Neural cell (in vitro differentiated cells): ENCODE measurements around the gene RAB17. TPM values are rescaled to one million over a fixed set of nuclear protein-coding genes. Genes with fewer than 3 reads are reported as not detected.

ENCODE experiments used
- H2AFZ ChIP-seq: fragments of 200-600, 300-800 bp; sonication (generic), shearing (Covaris generic); 2 replicates; pipeline ENCODE4 v1.6.0; 2014; ENCODE audit warnings: low read depth, mild to moderate bottlenecking, antibody characterized with exemption, low read length, moderate library complexity
- H3F3A ChIP-seq: fragments of 200-600 bp; shearing (Covaris generic); 2 replicates; pipeline ENCODE4 v1.6.1; 2016; ENCODE audit warnings: mild to moderate bottlenecking, moderate library complexity, mixed read lengths, antibody characterized with exemption, low read length; ENCODE audit not compliant: insufficient read depth, poor library complexity, severe bottlenecking
- H3K27ac ChIP-seq: fragments of 200-600, 300-800 bp; sonication (generic), shearing (Covaris generic); 2 replicates; pipeline ENCODE4 v1.5.1; 2014; ENCODE audit warnings: mild to moderate bottlenecking, low read length, moderate library complexity
- H3K27me3 ChIP-seq: fragments of 300-800, 200-600 bp; sonication (generic), shearing (Covaris generic); 2 replicates; pipeline ENCODE4 v1.6.0; 2014; ENCODE audit warnings: mild to moderate bottlenecking, low read depth, low read length, moderate library complexity; ENCODE audit not compliant: insufficient read depth
- H3K36me3 ChIP-seq: fragments of 300-800, 200-600 bp; sonication (generic), shearing (Covaris generic); 2 replicates; pipeline ENCODE4 v1.5.1; 2014; ENCODE audit warnings: mild to moderate bottlenecking, antibody characterized with exemption, low read length, moderate library complexity; ENCODE audit not compliant: insufficient read depth
- H3K4me2 ChIP-seq: fragments of 300-800, 200-600 bp; sonication (generic), shearing (Covaris generic); 2 replicates; pipeline ENCODE4 v1.6.0; 2014; ENCODE audit warnings: mild to moderate bottlenecking, low read length
- H3K4me3 ChIP-seq: fragments of 300-800, 200-600 bp; sonication (generic), shearing (Covaris generic); 2 replicates; pipeline ENCODE4 v1.5.1; 2014; ENCODE audit warnings: mild to moderate bottlenecking, low read length, moderate library complexity
- H3K79me2 ChIP-seq: fragments of 200-600 bp; shearing (Covaris generic); replicated peaks from 2 replicates; pipeline ENCODE4 v1.6.0; 2014; ENCODE audit warnings: mild to moderate bottlenecking, low read length, moderate library complexity; ENCODE audit not compliant: insufficient read depth
- H3K9ac ChIP-seq: fragments of 300-800, 200-600 bp; sonication (generic), shearing (Covaris generic); 2 replicates; pipeline ENCODE4 v1.6.1; 2016; ENCODE audit warnings: mild to moderate bottlenecking, low read length, mixed read lengths
- H3K9me2 ChIP-seq: fragments of 200-600 bp; shearing (Covaris generic); 2 replicates; pipeline ENCODE4 v1.6.1; 2016; ENCODE audit warnings: mild to moderate bottlenecking, low read length, mixed read lengths; ENCODE audit not compliant: insufficient read depth
- H3K9me3 ChIP-seq: fragments of 200-600, 300-800 bp; sonication (generic), shearing (Covaris generic); 2 replicates; pipeline ENCODE4 v1.6.1; 2016; ENCODE audit warnings: mild to moderate bottlenecking, mixed run types, low read length, moderate library complexity, mixed read lengths
- H4K20me1 ChIP-seq: fragments of 200-600 bp; shearing (Covaris generic); 2 replicates; pipeline ENCODE4 v1.6.1; 2016; ENCODE audit warnings: mild to moderate bottlenecking, mixed run types; ENCODE audit not compliant: insufficient read depth
- EP300 ChIP-seq: fragments of 450-650 bp; conservative IDR thresholded peaks from 2 replicates; pipeline ENCODE4 v1.6.1; 2014; ENCODE audit warnings: antibody characterized with exemption, mild to moderate bottlenecking, moderate library complexity; ENCODE audit not compliant: poor library complexity, severe bottlenecking
- EZH2 ChIP-seq: fragments of 200-600, 300-800 bp; shearing (Covaris generic), sonication (generic); IDR thresholded peaks from 2 replicates; pipeline ENCODE4 v1.6.1; 2014; ENCODE audit warnings: antibody characterized with exemption, low read length, borderline replicate concordance, mild to moderate bottlenecking; ENCODE audit not compliant: insufficient read depth, poor library complexity, severe bottlenecking
- MXI1 ChIP-seq: fragments of 450-650 bp; conservative IDR thresholded peaks from 2 replicates; pipeline ENCODE4 v1.6.1; 2014; ENCODE audit warnings: antibody characterized with exemption, mild to moderate bottlenecking; ENCODE audit not compliant: poor library complexity, severe bottlenecking
- POLR2AphosphoS5 ChIP-seq: IDR thresholded peaks from 2 replicates; pipeline ENCODE4 v1.6.1; 2012
- RAD21 ChIP-seq: fragments of 450-650 bp; conservative IDR thresholded peaks from 2 replicates; pipeline ENCODE4 v1.6.1; 2014; ENCODE audit warnings: antibody characterized with exemption, mild to moderate bottlenecking, moderate library complexity
- SMC3 ChIP-seq: fragments of 450-650 bp; conservative IDR thresholded peaks from 2 replicates; pipeline ENCODE4 v1.6.1; 2014; ENCODE audit warnings: antibody characterized with exemption, mild to moderate bottlenecking, moderate library complexity; ENCODE audit not compliant: poor library complexity
- polyA plus RNA-seq: library from polyadenylated mRNA; depleted of rRNA; stranded (reverse); fragments of >200 nt; gene quantifications from 2 replicates; pipeline ENCODE4 v1.2.3, GENCODE V29; 2014
- TF ChIP-seq, protein P1 (sequence below): fragments of 450-650 bp; IDR thresholded peaks from 2 replicates; pipeline ENCODE4 v1.5.1; 2014; ENCODE audit warnings: antibody characterized with exemption, mild to moderate bottlenecking, moderate library complexity; ENCODE audit not compliant: poor library complexity, severe bottlenecking

The RAB17 gene
- polyA plus RNA-seq, 1 donor from 2014 or later: not detected

DNA sequence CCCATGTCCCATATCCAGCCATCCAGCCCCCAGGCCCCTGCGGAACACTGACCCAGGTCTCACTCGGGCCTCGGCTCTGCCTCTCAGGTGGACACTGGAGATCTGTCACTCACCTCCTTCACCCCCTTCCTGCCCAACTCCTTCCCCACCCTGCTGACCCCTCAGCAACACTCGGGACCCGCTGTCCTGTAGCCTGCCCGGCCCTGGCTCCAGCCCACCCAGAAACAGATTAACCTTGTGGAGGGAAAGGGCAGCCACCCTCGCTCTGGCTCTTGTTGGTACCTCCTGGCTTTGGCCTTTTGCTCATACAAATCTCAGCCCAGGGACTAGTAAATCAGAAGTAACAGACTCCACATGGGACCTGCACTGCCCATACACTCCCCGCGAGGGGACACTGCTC lies 53.9 kb downstream of the RAB17 start:
- Histone ChIP-seq H3K9ac (no peak overlapping the region), H3K4me3 (no peak overlapping the region), H3K27me3 (no peaks in the 10 kb centered on the region), H3K36me3 (no peaks in the 10 kb centered on the region), H3K4me2 (no peak overlapping the region), H3K9me2 (no peaks in the 10 kb centered on the region), H3K79me2 (no peaks in the 10 kb centered on the region), H3K9me3 (no peaks in the 10 kb centered on the region), H2AFZ (no peak overlapping the region), H3F3A (no peaks in the 10 kb centered on the region), H3K27ac (no peak overlapping the region), H4K20me1 (no peaks in the 10 kb centered on the region)
- no peak for TF ChIP-seq POLR2AphosphoS5
- no peak for TF ChIP-seq RAD21
- TF ChIP-seq, protein P1, sequence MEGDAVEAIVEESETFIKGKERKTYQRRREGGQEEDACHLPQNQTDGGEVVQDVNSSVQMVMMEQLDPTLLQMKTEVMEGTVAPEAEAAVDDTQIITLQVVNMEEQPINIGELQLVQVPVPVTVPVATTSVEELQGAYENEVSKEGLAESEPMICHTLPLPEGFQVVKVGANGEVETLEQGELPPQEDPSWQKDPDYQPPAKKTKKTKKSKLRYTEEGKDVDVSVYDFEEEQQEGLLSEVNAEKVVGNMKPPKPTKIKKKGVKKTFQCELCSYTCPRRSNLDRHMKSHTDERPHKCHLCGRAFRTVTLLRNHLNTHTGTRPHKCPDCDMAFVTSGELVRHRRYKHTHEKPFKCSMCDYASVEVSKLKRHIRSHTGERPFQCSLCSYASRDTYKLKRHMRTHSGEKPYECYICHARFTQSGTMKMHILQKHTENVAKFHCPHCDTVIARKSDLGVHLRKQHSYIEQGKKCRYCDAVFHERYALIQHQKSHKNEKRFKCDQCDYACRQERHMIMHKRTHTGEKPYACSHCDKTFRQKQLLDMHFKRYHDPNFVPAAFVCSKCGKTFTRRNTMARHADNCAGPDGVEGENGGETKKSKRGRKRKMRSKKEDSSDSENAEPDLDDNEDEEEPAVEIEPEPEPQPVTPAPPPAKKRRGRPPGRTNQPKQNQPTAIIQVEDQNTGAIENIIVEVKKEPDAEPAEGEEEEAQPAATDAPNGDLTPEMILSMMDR: no peak

- Histone ChIP-seq H3K4me2 (no peak overlapping the region), H3F3A (no peaks in the 10 kb centered on the region), H3K79me2 (no peaks in the 10 kb centered on the region), H3K9ac (no peak overlapping the region), H3K27ac (no peak overlapping the region), H2AFZ (no peak overlapping the region), H3K27me3 (no peaks in the 10 kb centered on the region), H3K4me3 (no peak overlapping the region), H3K9me3 (no peaks in the 10 kb centered on the region), H4K20me1 (no peaks in the 10 kb centered on the region), H3K9me2 (no peaks in the 10 kb centered on the region), H3K36me3 (no peaks in the 10 kb centered on the region)
- TF ChIP-seq POLR2AphosphoS5 (no peak), EZH2 (no peak), MXI1 (no peak)
Measured at GRCh38 chr2:237536083-237536415, 54.5 kb downstream of the RAB17 start.

DNA sequence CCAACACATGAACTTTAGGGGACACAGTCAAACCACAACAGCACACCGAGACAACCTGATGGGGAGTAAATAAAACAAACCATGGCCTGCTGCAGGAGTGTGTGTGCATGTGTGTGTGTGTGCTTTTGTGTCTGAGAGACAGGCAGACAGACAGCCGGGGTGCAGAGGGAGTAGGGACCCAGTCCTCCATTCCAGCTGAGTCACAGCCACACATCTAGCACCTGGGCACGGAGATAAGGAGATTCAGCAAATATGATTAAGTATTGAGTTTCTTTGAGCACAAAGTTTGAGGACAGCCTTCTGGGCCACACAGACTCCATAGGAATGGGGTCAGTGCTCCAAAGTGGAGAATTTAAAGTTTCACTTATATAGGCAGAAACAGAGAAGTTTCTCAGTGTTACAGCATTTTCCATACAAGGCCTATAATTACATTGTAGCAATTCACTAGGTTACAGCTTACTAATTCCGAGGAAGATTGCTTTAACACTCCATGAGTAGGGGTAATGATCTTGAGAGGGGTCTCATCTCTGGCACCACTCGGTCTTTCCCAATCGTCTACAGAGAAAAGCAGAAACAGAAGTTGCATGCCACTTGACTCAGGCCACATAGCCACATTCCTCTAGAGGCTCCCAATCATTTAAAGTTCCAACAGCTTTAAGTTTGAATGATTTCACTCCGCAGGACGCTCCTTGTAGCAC lies 55.0 kb downstream of the RAB17 start:
- Histone ChIP-seq H4K20me1 (no peaks in the 10 kb centered on the region), H3K36me3 (no peaks in the 10 kb centered on the region), H3K27ac (no peak overlapping the region), H3K9me3 (no peaks in the 10 kb centered on the region), H3K9ac (no peak overlapping the region), H3F3A (no peaks in the 10 kb centered on the region), H2AFZ (no peak overlapping the region), H3K9me2 (no peaks in the 10 kb centered on the region), H3K79me2 (no peaks in the 10 kb centered on the region), H3K27me3 (no peaks in the 10 kb centered on the region), H3K4me3 (no peak overlapping the region), H3K4me2 (no peak overlapping the region)
- TF ChIP-seq EP300: no peak

DNA sequence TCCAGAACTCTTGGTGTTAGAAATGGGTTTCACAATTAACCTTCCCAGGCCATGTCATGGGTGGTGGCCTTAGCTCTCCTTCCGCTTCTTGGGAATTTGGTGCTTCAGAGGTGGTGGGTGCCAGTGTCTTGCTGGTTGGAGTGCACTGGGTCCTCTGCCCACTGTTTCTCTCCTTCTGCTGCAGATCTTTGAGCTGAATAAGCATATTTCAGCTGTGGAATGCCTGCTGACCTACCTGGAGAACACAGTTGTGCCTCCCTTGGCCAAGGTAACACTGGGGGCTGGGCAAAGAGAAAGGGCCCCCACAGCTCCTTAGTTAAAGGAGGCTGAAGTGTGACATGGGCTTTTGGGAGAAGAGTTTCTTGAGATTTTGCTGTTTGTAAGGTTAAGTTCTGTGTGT lies 56.2 kb downstream of the RAB17 start:
- TF ChIP-seq MXI1: no peak
- TF ChIP-seq SMC3: no peak
- no peak overlapping the region for H2AFZ ChIP-seq
- H3K4me3 ChIP-seq: no peak overlapping the region
- no peak overlapping the region for H3K27ac ChIP-seq
- H4K20me1 ChIP-seq: no peaks in the 10 kb centered on the region
- no peaks in the 10 kb centered on the region for H3K9me2 ChIP-seq
- H3F3A ChIP-seq: no peaks in the 10 kb centered on the region
- H3K9ac ChIP-seq: no peak overlapping the region
- H3K27me3 ChIP-seq: no peaks in the 10 kb centered on the region
- no peak overlapping the region for H3K4me2 ChIP-seq
- no peaks in the 10 kb centered on the region for H3K36me3 ChIP-seq
- H3K9me3 ChIP-seq: no peaks in the 10 kb centered on the region
- no peaks in the 10 kb centered on the region for H3K79me2 ChIP-seq
